ENCODE measurements around the gene CLASP1. TPM values are rescaled to one million over a fixed set of nuclear protein-coding genes. Genes with fewer than 3 reads are reported as not detected.

Gene CLASP1
- polyA plus RNA-seq, 1 donor (not counting 4 experiments of a cell fraction or from before 2014, with no cell fraction given), result 16.7 TPM

GRCh38 chr2:121483846-121484245 is 165.4 kb downstream of the CLASP1 start:
- no peak for TF ChIP-seq CTCF (optimal IDR thresholded peaks at IDR 0.05 in 1 of 3, IDR thresholded peaks at IDR 0.05 in 1 of 3, conservative IDR thresholded peaks at IDR 0.05 in 1 of 3; ENCODE audit: extremely low read depth in 1 of 3, insufficient read depth in 2 of 3, low read length in 3 of 3)
- no peak for TF ChIP-seq EZH2 (IDR thresholded peaks at IDR 0.05; ENCODE audit: low read length)
- Histone ChIP-seq H3K36me3 (ENCODE audit: control insufficient read depth in 2 of 2, extremely low read depth in 1 of 2, insufficient read depth in 2 of 2, low read length in 2 of 2) (peaks cover 4% of the 10 kb centered on the region in 2 experiments), H3K4me1 (ENCODE audit: control insufficient read depth, extremely low read depth, insufficient read depth, low read length) (peaks cover 65% of the 10 kb centered on the region), H3K9ac (ENCODE audit: control insufficient read depth, extremely low read depth, insufficient read depth, low read length) (no peak overlapping the region), H3K27ac (ENCODE audit: control insufficient read depth, insufficient read depth, low read length) (peak overlapping the region; percentile 73), H4K20me1 (ENCODE audit: control insufficient read depth, extremely low read depth, insufficient read depth, low read length) (no peaks in the 10 kb centered on the region), H2AFZ (ENCODE audit: control insufficient read depth, low read length) (no peak overlapping the region), H3K4me3 (ENCODE audit: control insufficient read depth in 2 of 3, extremely low read depth in 1 of 3, insufficient read depth in 2 of 3, low read depth in 1 of 3, low read length in 3 of 3) (no peak overlapping the region), H3K9me3 (ENCODE audit: control insufficient read depth, low read depth, low read length) (no peaks in the 10 kb centered on the region), H3K27me3 (ENCODE audit: control insufficient read depth, extremely low read depth, insufficient read depth, low read length) (no peaks in the 10 kb centered on the region), H3K9me1 (ENCODE audit: control insufficient read depth, extremely low read depth, insufficient read depth, low read length) (peaks cover 2% of the 10 kb centered on the region), H3K4me2 (ENCODE audit: control insufficient read depth, extremely low read depth, insufficient read depth, low read depth, low read length) (no peak overlapping the region), H3K79me2 (ENCODE audit: control insufficient read depth, insufficient read depth, low read length) (peaks cover 52% of the 10 kb centered on the region)
- DNase-seq (ENCODE audit: low read depth, low spot score), result no peak
- no peak for FAIRE-seq
- dilution Hi-C loops (cut with MboI; ENCODE audit: extremely low pct_ligation_motif_present, low sequenced_read_pairs), result no loop called here

DNA sequence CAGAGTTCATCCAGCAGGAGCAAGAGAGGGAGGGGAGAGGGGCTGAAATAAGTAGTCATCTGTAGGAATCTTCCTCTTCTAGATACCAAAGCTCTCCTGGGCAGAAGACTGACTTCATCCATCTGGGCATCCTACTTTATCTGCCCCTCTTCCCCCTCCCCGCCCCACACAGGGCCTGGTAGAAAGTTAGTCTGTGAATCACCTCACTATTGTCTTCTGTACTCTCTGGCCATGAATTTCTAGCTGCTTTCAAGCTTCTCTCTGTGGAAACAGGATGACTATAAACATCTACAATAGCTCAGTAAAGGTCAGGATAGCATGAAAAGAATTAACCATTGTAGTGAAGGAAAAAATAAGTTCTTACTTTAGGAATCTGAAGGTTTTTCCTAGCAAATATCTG is 166.2 kb downstream of the CLASP1 start:
- Histone ChIP-seq H3K9ac (ENCODE audit: control insufficient read depth, extremely low read depth, insufficient read depth, low read length) (no peak overlapping the region), H3K27me3 (ENCODE audit: control insufficient read depth, extremely low read depth, insufficient read depth, low read length) (no peaks in the 10 kb centered on the region), H3K36me3 (ENCODE audit: control insufficient read depth in 2 of 2, extremely low read depth in 1 of 2, insufficient read depth in 2 of 2, low read length in 2 of 2) (peaks cover 4% of the 10 kb centered on the region in 2 experiments), H3K9me3 (ENCODE audit: control insufficient read depth, low read depth, low read length) (no peaks in the 10 kb centered on the region), H3K4me2 (ENCODE audit: control insufficient read depth, extremely low read depth, insufficient read depth, low read depth, low read length) (no peak overlapping the region), H3K4me3 (ENCODE audit: control insufficient read depth in 2 of 3, extremely low read depth in 1 of 3, insufficient read depth in 2 of 3, low read depth in 1 of 3, low read length in 3 of 3) (no peak overlapping the region), H2AFZ (ENCODE audit: control insufficient read depth, low read length) (no peak overlapping the region), H3K79me2 (ENCODE audit: control insufficient read depth, insufficient read depth, low read length) (peaks cover 52% of the 10 kb centered on the region), H3K27ac (ENCODE audit: control insufficient read depth, insufficient read depth, low read length) (no peak overlapping the region), H3K4me1 (ENCODE audit: control insufficient read depth, extremely low read depth, insufficient read depth, low read length) (peaks cover 65% of the 10 kb centered on the region), H3K9me1 (ENCODE audit: control insufficient read depth, extremely low read depth, insufficient read depth, low read length) (peaks cover 2% of the 10 kb centered on the region), H4K20me1 (ENCODE audit: control insufficient read depth, extremely low read depth, insufficient read depth, low read length) (no peaks in the 10 kb centered on the region)
- DNase-seq (ENCODE audit: low read depth, low spot score) (no peak), FAIRE-seq (no peak)
- TF ChIP-seq CTCF (optimal IDR thresholded peaks at IDR 0.05 in 1 of 3, IDR thresholded peaks at IDR 0.05 in 1 of 3, conservative IDR thresholded peaks at IDR 0.05 in 1 of 3; ENCODE audit: extremely low read depth in 1 of 3, insufficient read depth in 2 of 3, low read length in 3 of 3), result no peak
- no peak for TF ChIP-seq EZH2 (IDR thresholded peaks at IDR 0.05; ENCODE audit: low read length)
- dilution Hi-C loops (cut with MboI; ENCODE audit: extremely low pct_ligation_motif_present, low sequenced_read_pairs), result no loop called here

Data from keratinocyte (primary cell).